ENCODE results near the gene DNAJB4. TPM values are rescaled to one million over a fixed set of nuclear protein-coding genes. Genes with fewer than 3 reads are reported as not detected.
"Not testable (repeated sequence)": the region's sequence is repeated elsewhere in the genome, so short reads cannot be mapped to it uniquely, and the experiment has no call there.

The DNAJB4 gene
- total and polyA plus RNA-seq, 2 experiments from 2014 or later = 40.2 to 46.2 TPM

GRCh38 chr1:78054972-78055371 lies 50.2 kb downstream of the DNAJB4 start:
- DNase-seq (ENCODE audit: low read depth in 1 of 2, low spot score in 1 of 2) = no peak
- TF ChIP-seq CTCF (IDR thresholded peaks at IDR 0.05; ENCODE audit: low read depth, low read length) = no peak
- H3K4me3 ChIP-seq = no peak overlapping the region
- H3K27ac ChIP-seq = no peak overlapping the region
- H3K27me3 ChIP-seq = no peaks in the 10 kb centered on the region
- peaks cover 6% of the 10 kb centered on the region for H3K4me1 ChIP-seq (ENCODE audit: low read depth)
- no peaks in the 10 kb centered on the region for H3K36me3 ChIP-seq
- H3K9me3 ChIP-seq (ENCODE audit: low read depth) = no peaks in the 10 kb centered on the region

GRCh38 chr1:78055565-78056132 lies 50.9 kb downstream of the DNAJB4 start:
- Histone ChIP-seq H3K4me3 (no peak overlapping the region), H3K27ac (no peak overlapping the region), H3K9me3 (ENCODE audit: low read depth) (no peaks in the 10 kb centered on the region), H3K27me3 (no peaks in the 10 kb centered on the region), H3K4me1 (ENCODE audit: low read depth) (peaks cover 6% of the 10 kb centered on the region), H3K36me3 (no peaks in the 10 kb centered on the region)
- TF ChIP-seq CTCF (IDR thresholded peaks at IDR 0.05; ENCODE audit: low read depth, low read length) = no peak
- DNase-seq (ENCODE audit: low read depth in 1 of 2, low spot score in 1 of 2) = no peak

DNA sequence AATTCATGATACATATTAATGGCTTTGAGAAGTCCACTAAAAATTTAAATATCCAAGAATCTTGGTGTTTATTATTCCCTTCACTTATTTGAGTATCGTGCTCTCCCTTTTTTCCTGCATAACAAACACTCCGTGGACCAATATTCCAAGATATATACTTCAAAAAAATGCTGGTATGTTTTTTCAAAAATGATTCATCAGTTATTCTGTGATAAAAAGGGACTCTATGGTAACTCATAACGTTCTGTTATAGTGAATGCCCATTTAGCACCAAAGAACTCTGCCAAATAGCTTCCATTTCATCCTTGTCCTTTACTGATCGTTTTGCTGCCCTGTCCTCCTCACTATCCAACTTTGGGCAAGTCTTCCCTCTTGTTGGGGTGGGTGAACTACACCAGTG lies 53.9 kb downstream of the DNAJB4 start:
- Histone ChIP-seq H3K27me3 (no peaks in the 10 kb centered on the region), H3K9me3 (ENCODE audit: low read depth) (no peaks in the 10 kb centered on the region), H3K4me1 (ENCODE audit: low read depth) (no peaks in the 10 kb centered on the region), H3K27ac (no peak overlapping the region), H3K4me3 (no peak overlapping the region), H3K36me3 (no peaks in the 10 kb centered on the region)
- TF ChIP-seq CTCF (IDR thresholded peaks at IDR 0.05; ENCODE audit: low read depth, low read length) = no peak
- no peak for DNase-seq (ENCODE audit: low read depth in 1 of 2, low spot score in 1 of 2)

DNA sequence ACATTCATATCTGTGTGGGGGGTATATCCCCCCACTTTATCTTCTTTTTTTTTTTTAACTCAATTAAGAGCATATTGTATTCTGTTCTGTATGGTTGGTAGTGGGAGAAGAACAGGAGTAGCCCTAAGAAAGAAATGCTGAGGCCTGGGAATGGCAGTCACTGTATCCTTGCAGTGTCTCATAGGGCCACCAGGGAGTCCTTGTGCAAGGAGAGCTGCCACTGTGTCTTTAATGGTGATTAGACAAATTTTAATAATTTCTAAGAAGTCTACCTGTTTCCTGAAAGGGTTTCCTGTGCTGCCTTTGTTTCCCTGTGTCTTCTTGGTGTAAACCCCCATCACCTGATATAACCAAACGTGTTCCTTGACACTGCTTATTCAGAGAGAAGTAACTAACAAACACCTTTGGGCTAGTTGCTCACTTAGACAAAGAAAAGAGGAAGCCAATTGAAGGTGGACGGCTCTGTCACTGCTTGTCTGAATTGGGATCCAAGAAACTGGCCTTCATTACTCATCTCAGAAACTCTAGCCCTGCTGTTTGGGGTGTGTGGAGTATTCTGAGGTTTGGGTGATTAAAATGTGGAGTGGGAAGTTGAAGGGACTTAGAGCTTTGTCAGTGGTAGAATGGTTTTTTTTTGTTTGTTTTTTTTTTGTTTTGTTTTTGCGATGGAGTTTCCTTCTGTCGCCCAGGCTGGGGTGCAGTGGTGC lies 56.3 kb downstream of the DNAJB4 start:
- Histone ChIP-seq H3K27ac (no peak overlapping the region), H3K9me3 (ENCODE audit: low read depth) (no peaks in the 10 kb centered on the region), H3K36me3 (no peaks in the 10 kb centered on the region), H3K27me3 (no peaks in the 10 kb centered on the region), H3K4me1 (ENCODE audit: low read depth) (no peaks in the 10 kb centered on the region), H3K4me3 (no peak overlapping the region)
- DNase-seq (ENCODE audit: low read depth in 1 of 2, low spot score in 1 of 2) = no peak
- TF ChIP-seq CTCF (IDR thresholded peaks at IDR 0.05; ENCODE audit: low read depth, low read length) = no peak

- Histone ChIP-seq H3K27me3 (no peaks in the 10 kb centered on the region), H3K4me3 (no peak overlapping the region), H3K27ac (no peak overlapping the region), H3K4me1 (ENCODE audit: low read depth) (no peaks in the 10 kb centered on the region), H3K9me3 (ENCODE audit: low read depth) (no peaks in the 10 kb centered on the region), H3K36me3 (no peaks in the 10 kb centered on the region)
- TF ChIP-seq CTCF (IDR thresholded peaks at IDR 0.05; ENCODE audit: low read depth, low read length) = no peak
- peak in 1 of 2 donors; percentile 17 for DNase-seq (ENCODE audit: low read depth in 1 of 2, low spot score in 1 of 2)
These were observed 57.2 kb downstream of the DNAJB4 start for GRCh38 chr1:78061825-78062523.

DNA sequence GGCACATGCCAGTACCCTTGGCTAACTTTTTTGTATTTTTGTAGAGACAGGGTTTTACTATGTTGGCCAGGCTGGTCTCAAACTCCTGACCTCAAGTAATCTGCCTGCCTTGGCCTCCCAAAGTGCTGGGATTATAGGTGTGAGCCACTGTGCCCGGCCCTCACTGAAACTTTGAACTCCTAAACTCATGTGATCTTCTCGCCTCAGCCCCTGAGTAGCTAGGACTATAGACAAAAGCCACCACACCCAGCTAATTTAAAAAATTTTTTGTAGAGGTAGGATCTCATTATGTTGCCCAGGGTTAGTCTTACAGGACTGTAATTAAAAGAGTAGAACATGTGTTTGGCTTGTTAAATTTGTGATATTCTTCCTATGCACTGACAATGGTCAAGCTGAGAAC lies 60.1 kb downstream of the DNAJB4 start:
- H3K27me3 ChIP-seq; H3K4me3 ChIP-seq; H3K9me3 ChIP-seq (ENCODE audit: low read depth); DNase-seq (ENCODE audit: low read depth in 1 of 2, low spot score in 1 of 2); H3K27ac ChIP-seq; H3K4me1 ChIP-seq (ENCODE audit: low read depth); H3K36me3 ChIP-seq: not testable (repeated sequence)

Measured in cardiac muscle cell (in vitro differentiated cells and primary cell).